Measurements from ENCODE around the gene ACTL6B.

Gene ACTL6B

GRCh38 chr7:100686822-100687211, 30.6 kb upstream of the ACTL6B start:
- TF ChIP-seq, protein P1, sequence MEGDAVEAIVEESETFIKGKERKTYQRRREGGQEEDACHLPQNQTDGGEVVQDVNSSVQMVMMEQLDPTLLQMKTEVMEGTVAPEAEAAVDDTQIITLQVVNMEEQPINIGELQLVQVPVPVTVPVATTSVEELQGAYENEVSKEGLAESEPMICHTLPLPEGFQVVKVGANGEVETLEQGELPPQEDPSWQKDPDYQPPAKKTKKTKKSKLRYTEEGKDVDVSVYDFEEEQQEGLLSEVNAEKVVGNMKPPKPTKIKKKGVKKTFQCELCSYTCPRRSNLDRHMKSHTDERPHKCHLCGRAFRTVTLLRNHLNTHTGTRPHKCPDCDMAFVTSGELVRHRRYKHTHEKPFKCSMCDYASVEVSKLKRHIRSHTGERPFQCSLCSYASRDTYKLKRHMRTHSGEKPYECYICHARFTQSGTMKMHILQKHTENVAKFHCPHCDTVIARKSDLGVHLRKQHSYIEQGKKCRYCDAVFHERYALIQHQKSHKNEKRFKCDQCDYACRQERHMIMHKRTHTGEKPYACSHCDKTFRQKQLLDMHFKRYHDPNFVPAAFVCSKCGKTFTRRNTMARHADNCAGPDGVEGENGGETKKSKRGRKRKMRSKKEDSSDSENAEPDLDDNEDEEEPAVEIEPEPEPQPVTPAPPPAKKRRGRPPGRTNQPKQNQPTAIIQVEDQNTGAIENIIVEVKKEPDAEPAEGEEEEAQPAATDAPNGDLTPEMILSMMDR (IDR thresholded peaks at IDR 0.05; ENCODE audit: insufficient read depth, missing control alignments) = no peak
- FAIRE-seq (no peak), DNase-seq (ENCODE audit: insufficient read length, low spot score) (peak; percentile 1)

GRCh38 chr7:100686201-100686821, 30.1 kb upstream of the ACTL6B start:
- FAIRE-seq (no peak), DNase-seq (ENCODE audit: insufficient read length, low spot score) (peak; percentile 11)
- TF ChIP-seq, protein P1 (IDR thresholded peaks at IDR 0.05; ENCODE audit: insufficient read depth, missing control alignments) = no peak

- DNase-seq (ENCODE audit: insufficient read length, low spot score) (peak; percentile 10), FAIRE-seq (no peak)
- TF ChIP-seq, protein P1 (IDR thresholded peaks at IDR 0.05; ENCODE audit: insufficient read depth, missing control alignments) = no peak
Measured at GRCh38 chr7:100685631-100686145, 29.4 kb upstream of the ACTL6B start.

GRCh38 chr7:100685049-100685605, 28.9 kb upstream of the ACTL6B start:
- DNase-seq (ENCODE audit: insufficient read length, low spot score) (peak; percentile 12), FAIRE-seq (no peak)
- TF ChIP-seq, protein P1 (IDR thresholded peaks at IDR 0.05; ENCODE audit: insufficient read depth, missing control alignments) = no peak

DNA sequence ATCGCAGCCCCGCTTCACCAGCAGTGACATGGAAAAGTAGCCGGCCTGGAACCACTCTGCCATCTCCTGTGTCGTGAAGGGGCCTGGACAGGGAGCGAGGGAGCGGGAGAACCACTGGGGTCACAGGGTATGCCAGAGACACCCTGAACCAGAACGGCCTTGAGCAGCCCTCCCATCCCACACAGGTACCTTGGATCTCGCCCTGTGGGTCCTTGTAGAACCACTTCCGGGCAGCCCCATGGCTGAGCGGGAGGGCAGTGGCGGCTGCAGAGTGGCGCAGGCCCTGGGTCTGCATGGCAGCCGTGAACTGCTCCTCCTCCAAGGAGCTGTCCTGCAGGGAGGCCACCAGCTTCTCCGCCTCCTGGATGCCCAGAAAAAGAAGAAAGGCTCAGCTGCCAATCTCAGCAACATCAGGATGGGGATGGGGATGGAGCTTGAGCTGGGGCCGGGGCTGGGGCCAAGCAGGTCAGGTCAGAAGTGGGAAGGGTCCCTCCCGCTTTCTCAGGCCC, 28.3 kb upstream of the ACTL6B start:
- TF ChIP-seq, protein P1 (IDR thresholded peaks at IDR 0.05; ENCODE audit: insufficient read depth, missing control alignments) = no peak
- FAIRE-seq (no peak), DNase-seq (ENCODE audit: insufficient read length, low spot score) (peak; percentile 3)

- TF ChIP-seq, protein P1 (IDR thresholded peaks at IDR 0.05; ENCODE audit: insufficient read depth, missing control alignments) = no peak
- FAIRE-seq (no peak), DNase-seq (ENCODE audit: insufficient read length, low spot score) (no peak)
Measured at GRCh38 chr7:100683659-100684533, 27.6 kb upstream of the ACTL6B start.

Data from D721Med (cell line).